Activated CD8-positive, alpha-beta memory T cell treated with anti-CD3 and anti-CD28 coated beads for 48 hours (primary cell): ENCODE results near the gene OR51L1.

Experiments used
- DNase-seq, 3 experiments: peaks; one replicate each; pipeline ENCODE4 v3.0.0-alpha.2; 2020; ENCODE audit warnings: low read depth in 2 of 3, low spot score in 2 of 3

The OR51L1 gene

DNA sequence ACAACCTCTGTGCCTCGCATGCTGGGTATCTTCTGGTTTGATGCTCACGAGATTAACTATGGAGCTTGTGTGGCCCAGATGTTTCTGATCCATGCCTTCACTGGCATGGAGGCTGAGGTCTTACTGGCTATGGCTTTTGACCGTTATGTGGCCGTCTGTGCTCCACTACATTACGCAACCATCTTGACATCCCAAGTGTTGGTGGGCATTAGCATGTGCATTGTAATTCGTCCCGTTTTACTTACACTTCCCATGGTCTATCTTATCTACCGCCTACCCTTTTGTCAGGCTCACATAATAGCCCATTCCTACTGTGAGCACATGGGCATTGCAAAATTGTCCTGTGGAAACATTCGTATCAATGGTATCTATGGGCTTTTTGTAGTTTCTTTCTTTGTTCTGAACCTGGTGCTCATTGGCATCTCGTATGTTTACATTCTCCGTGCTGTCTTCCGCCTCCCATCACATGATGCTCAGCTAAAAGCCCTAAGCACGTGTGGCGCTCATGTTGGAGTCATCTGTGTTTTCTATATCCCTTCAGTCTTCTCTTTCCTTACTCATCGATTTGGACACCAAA, 52.2 kb downstream of the OR51L1 start:
- DNase-seq = no peak
